Erythroblast (primary cell): ENCODE results near the gene FANCE.
A peak's percentile ranks its signal among the peaks of the same experiment; 100 is the strongest.

Experiments used
- DNase-seq, 2 experiments: peaks; one replicate each; lab custom pipeline; 2025; lab: John Stamatoyannopoulos, UW
- GATA1 ChIP-seq: IDR thresholded peaks from 2 replicates; pipeline ENCODE4 v1.6.1; 2011; ENCODE audit warnings: low read depth, mild to moderate bottlenecking, control low read depth, low read length, moderate library complexity
- POLR2A ChIP-seq: IDR thresholded peaks from 2 replicates; pipeline ENCODE4 v1.6.1; 2011; ENCODE audit warnings: mild to moderate bottlenecking, low read length

Gene FANCE

DNA sequence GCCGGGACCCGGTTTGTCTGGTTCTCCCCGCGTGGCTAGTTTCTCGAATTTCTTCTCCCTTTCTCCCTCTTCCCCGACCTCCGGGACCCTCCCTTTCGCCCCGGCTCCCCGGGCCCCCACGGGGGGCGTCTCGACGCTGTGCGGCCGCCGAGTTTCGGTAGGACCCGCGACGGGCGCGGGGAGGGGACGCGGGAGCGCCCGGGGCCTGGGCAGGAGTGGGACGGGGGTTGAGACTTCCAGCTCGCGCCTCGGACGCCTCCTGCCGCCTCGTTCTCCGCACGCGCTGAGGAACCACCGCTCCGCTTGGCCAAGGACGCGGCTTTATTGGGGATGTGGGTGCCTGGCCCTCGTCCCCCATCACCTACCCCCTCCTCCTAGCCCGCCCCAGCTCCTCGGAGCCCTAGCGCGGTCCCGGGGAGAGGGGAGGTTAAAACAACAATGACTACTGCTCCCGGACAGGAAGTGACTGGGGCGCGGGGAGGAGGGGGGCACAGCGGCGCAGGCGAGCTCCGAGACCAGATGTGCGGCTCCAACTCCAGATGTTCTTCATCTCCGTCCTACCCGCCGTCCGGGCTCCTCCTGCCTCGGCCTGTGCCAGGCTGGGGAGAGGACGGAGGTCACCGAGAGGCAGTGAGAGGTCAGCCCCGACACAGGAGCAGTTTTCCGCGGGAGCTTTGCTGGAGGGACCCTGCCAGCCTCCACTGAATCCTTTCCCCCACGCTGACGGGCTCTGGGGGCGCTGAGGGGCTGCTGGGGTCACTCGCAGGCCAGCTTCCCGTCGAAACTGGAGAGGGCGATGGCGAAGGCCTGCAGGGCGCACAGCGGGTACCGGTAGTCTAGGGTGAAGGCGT, 45.7 kb downstream of the FANCE start:
- peak; percentile 38 to 48 for DNase-seq
- no peak for TF ChIP-seq GATA1
- TF ChIP-seq POLR2A: no peak

DNA sequence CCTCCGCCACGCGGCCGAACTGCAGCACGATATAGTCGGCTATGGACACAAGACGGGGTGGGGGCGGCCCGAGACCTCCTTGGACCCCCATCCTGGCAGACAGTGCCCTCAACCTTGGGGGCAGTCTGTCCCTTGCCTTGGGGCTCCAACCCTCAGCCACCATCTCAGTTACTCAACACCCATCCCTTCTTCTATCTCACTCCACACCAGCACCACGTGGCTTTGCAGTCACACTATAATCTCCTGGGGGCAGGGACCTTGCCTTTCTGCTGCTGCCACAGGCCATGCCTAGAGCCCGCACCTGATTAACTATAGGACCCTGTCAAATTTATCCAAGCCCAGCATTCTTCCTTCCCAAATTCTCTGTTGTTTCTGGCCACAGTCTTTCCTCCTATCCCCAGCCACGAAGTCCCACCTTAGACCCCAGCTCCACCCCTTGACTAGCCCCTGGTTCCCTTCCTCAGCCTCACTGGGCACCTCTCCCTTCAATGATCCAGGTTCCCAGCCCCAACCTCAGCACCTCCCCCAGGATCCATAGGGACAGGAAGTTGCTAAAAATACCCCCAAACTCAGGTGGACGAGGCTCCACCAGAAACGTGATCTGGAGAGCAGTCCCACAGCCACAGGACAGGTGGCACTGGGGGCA, 46.4 kb downstream of the FANCE start:
- DNase-seq: peak; percentile 45 to 59

GRCh38 chr6:35499372-35499771, 47.2 kb downstream of the FANCE start:
- no peak for DNase-seq
- TF ChIP-seq POLR2A: no peak
- no peak for TF ChIP-seq GATA1

More for the DNA sequence above, 46.4 kb downstream of the FANCE start:
- TF ChIP-seq GATA1 (no peak), POLR2A (no peak)

DNA sequence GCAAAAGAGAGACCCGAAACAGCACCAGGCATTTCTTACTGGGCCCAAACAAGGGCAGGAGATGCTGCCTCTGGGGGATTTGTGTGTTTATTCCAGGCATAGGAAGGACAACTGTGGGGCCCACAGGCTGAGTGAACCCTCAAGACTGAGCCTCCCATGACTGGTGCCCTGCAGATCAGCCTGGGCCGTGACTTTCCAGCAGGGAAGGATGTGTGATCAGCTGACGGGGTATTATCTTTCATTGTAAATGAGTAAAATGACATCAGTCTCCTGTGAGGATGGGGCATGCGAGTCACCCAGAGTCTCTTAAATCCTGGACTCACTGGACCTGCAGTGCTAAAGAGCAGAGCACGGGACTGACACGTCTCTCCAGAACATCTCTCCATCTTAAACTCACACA, 48.6 kb downstream of the FANCE start:
- DNase-seq: no peak
- TF ChIP-seq POLR2A (no peak), GATA1 (no peak)

DNA sequence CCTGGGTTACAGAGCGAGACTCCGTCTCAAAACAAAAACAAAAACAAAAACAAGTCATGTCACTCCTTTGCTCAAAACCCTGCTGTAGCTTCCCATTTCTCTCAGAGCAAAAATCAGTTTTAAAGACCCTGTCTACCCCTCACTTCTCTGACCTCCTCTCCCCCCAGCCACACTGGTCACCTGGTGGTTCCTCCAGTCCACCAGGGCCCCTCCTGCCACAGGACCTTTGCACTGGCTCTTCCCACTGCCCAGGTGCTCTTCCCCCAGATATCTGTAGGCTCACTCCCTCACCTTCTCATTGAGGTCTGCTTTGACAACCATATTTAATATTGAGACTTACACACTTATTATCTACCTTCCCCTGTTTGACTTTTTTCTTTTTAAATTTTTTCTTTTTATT, 49.6 kb downstream of the FANCE start:
- no peak for DNase-seq
- TF ChIP-seq POLR2A (no peak), GATA1 (no peak)

DNA sequence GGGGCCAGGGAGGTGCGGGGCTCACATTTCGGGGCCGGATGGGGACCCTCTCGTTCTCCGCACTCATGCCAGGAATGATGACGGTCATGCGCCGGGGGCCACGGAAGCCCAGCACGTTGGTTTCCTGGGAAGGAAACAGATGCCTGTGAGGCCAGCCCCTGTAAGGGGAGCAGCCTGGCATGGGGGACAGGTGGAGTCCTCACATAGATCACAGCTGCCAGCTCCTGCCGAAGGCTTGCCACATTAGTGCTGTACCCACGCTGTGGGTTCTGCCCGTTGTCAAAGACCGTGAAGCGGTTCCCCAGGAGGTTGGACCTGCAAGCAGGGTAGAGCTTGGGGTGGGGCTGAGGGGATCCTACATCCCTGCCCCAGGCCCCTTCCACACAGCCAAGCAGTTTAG, 51.4 kb downstream of the FANCE start:
- TF ChIP-seq POLR2A (no peak), GATA1 (no peak)
- no peak for DNase-seq

- DNase-seq: no peak
- no peak for TF ChIP-seq GATA1
- no peak for TF ChIP-seq POLR2A
These were observed 53.9 kb downstream of the FANCE start for GRCh38 chr6:35505999-35506412.

GRCh38 chr6:35506536-35506935, 54.4 kb downstream of the FANCE start:
- no peak for DNase-seq
- TF ChIP-seq GATA1: no peak

DNA sequence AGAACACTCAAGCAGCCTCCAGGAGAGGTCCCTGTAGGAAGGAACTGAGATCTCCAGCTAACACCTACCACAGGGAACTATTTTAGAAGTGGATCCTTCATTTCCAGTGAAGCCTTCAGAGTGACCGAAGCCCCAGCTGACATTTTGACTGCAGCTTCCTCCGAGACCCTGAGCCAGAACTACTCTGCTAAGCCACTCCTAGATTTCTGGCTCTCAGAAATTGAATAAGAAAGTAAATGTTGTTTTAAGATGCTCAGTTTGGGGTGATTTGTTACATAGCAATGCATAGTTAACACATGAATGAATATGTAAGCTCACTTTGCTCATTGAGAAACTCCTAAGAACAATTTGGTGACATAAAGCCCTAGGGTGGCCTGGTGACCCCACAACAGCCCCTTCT, 55.1 kb downstream of the FANCE start:
- DNase-seq: no peak
- TF ChIP-seq POLR2A (no peak), GATA1 (no peak)

- TF ChIP-seq GATA1 (no peak), POLR2A (no peak)
- DNase-seq: no peak
These were observed 55.9 kb downstream of the FANCE start for GRCh38 chr6:35508027-35508426.

DNA sequence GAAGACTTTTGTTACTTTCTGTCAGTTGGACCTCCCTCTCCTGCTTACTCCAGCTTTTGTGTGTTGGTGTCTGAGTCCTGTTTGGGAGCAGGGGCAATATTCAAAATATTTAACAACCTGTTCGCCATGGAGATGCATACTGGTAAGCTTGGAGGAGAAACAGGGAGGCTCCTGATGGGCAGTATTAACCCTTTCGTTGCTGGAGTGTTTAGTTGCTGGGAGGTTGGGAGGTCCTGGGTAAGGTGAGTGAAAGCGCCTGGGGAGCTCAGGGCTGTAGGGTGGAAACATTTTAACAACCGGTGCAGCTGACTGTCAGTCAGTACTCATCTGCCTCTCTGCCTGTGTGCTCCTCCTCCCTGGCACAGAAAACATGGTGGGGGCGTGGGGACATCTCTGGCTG, 56.4 kb downstream of the FANCE start:
- no peak for TF ChIP-seq POLR2A
- TF ChIP-seq GATA1: no peak
- DNase-seq: no peak

DNA sequence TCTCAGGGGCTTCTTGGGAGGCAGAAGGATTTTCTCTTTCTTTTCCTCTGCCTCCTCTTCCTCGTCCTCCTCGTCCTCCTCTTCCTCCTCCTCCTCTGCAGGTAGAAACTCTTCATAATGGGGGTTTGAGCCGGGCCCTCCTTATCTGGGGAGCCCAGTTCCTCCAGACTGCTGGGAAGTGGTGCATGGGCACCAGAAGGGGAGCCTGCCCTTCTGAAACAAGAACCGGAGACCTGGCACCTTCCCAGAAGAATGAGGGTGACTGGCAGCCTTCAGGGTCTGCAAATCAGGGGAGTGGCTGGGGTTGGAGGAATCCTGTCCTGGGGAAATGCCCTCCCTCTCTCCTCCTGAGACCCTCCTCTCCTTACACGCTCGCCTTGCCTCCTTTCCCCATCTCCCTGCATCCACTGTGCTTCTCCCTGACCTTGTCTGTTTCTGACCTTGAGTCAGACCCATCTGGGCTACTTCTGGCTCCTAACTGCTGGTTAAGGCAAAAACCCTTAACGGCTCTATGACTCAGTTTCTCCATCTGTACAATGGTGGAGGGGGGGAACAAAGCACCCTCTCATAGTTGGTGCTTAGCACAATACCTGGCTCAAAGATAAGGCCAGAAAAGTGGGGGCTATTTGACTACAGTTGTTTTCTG, 58.9 kb downstream of the FANCE start:
- no peak for TF ChIP-seq POLR2A
- TF ChIP-seq GATA1: no peak
- no peak for DNase-seq

- DNase-seq: no peak
- no peak for TF ChIP-seq POLR2A
- TF ChIP-seq GATA1: no peak
These were observed 59.4 kb downstream of the FANCE start for GRCh38 chr6:35511562-35511941.

GRCh38 chr6:35512006-35512405, 59.9 kb downstream of the FANCE start:
- no peak for TF ChIP-seq GATA1
- TF ChIP-seq POLR2A: no peak
- no peak for DNase-seq

GRCh38 chr6:35512740-35513139, 60.6 kb downstream of the FANCE start, which contains the start of gene TULP1:
Gene TULP1 (minus strand): TSS chr6:35512896. CDS start chr6:35512858, 38 bp downstream.
- no peak for TF ChIP-seq POLR2A
- TF ChIP-seq GATA1: no peak
- no peak for DNase-seq
